HG02623 (cell line): ENCODE results near the gene SPDEF.

Experiments
- ATAC-seq: cut with Tn5 transposase; IDR thresholded peaks from one replicate; pipeline ENCODE4 v1.9.1; 2021; ENCODE audit warnings: moderate library complexity; ENCODE audit not compliant: unreplicated experiment

SPDEF gene

GRCh38 chr6:34515473-34516387, 40.4 kb downstream of the SPDEF start:
- ATAC-seq: no peak

DNA sequence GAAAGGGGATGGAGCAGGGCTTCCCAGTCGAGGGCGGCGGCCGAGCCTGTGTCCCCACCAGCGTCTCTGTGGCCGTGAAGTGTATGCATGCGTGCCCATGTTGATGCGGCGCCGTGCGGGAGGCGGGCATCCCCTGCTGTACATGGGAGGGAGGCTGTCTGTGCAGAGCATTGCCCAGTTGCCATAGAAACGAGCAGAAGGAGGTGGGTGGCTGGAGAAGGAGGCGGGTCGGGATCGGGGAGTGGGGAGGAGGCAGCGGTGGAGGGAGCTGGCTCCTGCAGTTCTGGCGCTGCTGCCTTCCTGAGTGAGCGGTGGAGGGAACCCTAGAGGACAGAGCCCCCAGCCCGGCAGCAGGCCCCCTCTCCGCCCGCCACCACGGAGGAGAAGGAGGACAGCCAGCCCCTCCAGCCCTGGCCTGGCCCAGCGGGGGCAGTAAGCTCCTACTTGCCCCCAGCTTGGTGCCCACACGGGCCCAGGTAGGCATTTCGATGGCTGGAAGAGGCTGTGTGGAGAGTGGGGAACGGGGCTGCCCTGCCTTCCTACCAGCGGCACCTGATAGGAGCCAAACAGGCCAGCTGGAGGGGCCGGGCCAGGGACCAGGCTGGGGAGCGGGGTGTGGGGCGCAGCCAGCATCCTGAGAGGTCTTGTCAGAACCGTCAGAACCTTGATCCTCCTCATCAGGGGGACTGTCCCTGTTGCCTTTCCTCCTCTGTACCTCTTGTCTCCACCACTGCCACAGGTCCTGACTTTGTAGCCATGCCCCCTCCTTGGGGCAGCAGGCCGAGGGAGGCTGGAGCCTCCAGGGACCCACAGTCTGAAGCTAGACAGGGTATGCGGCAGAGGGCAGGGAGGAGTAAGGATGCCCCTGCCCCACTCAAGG, 41.3 kb downstream of the SPDEF start:
- ATAC-seq: no peak

DNA sequence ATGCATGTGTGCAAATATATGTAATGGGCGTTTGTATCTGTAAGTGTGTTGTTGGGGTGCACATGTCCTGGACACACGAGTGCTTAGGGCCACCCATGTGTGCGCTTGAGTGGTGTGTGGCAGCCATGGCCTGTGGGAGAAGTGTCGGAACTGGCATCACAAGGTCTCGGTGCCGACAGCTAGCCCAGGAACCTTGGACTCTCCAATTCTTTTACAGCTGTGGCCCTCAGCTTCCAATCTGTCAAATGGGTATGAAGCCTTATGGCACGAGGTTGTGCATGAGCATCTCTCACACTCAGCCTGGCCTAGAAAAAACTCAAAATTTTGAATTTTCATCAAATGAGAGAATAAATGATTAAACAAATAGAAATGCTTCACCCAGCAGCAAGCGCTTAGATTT, 42.0 kb downstream of the SPDEF start:
- no peak for ATAC-seq

DNA sequence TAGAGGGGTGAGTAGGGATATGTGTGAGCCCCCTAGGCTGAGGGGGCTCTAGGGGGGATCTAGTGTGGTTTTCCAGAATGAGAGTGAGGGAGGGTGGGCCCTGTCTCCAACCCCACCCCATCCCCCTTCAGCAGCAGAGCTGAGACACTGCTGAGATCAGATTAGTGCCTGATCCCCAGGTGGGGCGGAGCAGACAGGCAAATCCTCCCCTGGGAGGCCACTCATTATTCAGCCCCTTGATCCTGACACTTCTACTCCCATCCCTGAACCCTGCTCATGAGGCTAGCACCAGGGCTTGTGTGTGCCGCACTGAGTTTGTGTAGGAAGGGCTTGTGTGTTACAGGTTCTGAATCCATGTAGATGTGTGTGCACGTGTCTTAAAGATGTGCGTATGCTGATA, 42.5 kb downstream of the SPDEF start:
- ATAC-seq: no peak

GRCh38 chr6:34512738-34513115, 43.4 kb downstream of the SPDEF start:
- no peak for ATAC-seq

GRCh38 chr6:34511915-34512737, 44.0 kb downstream of the SPDEF start:
- no peak for ATAC-seq

- ATAC-seq: no peak
Observed at GRCh38 chr6:34511214-34511914, 44.8 kb downstream of the SPDEF start.

- ATAC-seq: no peak
Observed at GRCh38 chr6:34510299-34510698, 45.8 kb downstream of the SPDEF start.

DNA sequence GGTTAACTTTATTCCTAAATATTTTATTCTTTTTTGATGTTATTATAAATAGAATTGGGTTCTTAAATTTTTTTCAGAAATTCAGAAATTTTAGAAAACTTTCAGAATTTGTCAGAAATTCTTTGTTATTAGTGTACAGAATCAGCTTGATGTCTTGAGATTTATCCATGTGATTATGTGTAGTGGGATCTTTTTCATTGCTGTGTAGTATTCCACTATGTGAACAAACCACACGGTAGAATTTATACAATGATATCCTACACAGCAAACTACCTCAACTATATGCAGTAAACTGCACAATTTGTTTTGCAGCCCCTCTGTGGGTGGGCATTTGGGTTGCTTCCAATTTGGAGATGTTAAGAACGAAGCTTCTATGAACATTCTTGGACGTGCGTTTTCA, 46.3 kb downstream of the SPDEF start:
- no peak for ATAC-seq

DNA sequence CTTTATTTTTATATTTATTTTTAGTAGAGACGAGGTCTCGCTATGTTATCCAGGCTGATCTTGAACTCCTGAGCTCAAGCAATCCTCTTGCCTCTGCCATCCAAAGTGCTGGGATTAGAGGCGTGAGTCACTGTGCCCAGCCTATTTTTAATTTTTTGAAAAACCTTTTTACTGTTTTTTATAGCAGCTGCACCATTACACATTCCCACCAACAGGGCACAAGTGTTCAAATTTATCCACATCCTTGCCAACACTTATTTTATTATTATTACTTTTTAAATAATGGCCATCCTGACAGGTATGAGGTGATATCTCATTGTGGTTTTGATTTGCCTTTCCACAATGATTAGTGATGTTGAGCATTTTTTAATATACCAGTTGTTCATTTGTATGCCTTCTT, 47.7 kb downstream of the SPDEF start:
- ATAC-seq: no peak

GRCh38 chr6:34506718-34507117, 49.4 kb downstream of the SPDEF start:
- ATAC-seq: no peak

DNA sequence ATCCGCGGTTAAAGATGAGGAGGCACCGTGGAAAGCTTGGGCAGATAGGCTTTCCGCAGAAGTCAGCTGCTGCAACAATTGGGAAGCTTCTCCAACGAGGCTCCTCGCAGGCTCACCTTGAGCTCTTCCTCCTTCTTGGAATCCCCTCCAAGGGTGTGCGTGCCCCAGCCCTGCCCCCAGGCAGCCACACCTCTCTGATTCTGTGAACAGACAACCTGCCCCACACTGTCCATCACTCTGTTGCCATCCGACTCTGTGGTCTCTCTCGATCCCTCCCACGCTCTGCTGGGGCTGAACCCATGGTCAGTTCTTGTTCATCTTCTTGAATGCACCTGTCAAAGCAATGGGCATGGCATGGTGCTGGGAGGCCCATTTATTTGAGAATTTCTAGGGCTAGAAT, 58.7 kb downstream of the SPDEF start:
- ATAC-seq: no peak

DNA sequence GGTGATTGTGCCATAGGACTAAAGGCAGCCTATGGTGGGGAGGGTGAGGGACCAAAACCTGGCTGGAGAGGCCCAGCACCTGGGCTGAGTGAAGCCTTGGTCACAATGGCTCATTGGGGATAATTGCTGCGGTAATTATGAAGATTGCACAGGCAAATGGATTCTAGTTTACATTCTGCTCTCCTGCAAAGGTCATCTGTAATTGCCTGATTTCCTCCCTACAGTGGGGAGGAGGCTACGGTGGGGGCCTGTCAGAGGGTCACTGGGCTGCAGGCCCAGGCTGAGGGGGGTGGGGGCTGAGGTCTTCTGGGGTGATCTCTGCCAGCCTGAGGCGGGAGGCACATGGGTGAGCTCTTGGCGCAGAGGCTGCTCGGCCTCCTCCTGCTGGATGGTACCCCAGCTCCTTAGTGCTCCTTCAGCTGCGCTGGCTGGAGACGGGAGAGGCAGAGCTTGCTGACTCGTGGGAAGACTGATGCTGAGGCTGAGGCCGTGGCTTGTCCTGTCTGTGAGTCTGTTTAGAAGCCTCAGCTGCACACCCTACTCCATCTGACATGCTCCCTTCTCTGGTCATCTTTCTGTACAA, 59.9 kb downstream of the SPDEF start:
- no peak for ATAC-seq

DNA sequence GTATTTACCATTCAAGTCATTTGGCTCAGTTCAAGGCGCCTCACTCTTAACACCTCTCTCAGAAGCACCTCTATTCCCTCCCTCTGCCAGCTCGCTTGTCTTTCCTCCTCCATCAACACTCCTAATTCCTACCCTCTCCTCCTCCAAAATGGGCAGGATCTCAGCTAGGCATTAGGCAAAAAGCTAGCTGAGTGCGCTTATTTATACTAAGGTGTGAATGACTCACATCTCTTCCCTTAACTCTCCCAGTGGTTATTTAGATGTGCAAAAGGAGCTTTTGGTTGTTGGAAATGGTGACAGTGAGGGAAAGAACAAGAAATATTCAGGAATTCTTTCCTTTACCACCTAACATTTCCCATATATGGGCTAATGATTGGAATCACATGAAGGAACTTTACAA, 61.2 kb downstream of the SPDEF start:
- ATAC-seq: no peak

- no peak for ATAC-seq
Observed at GRCh38 chr6:34493344-34493743, 62.8 kb downstream of the SPDEF start.

- no peak for ATAC-seq
Observed at GRCh38 chr6:34491091-34491430, 65.1 kb downstream of the SPDEF start.

GRCh38 chr6:34490390-34491090, 65.6 kb downstream of the SPDEF start:
- no peak for ATAC-seq

DNA sequence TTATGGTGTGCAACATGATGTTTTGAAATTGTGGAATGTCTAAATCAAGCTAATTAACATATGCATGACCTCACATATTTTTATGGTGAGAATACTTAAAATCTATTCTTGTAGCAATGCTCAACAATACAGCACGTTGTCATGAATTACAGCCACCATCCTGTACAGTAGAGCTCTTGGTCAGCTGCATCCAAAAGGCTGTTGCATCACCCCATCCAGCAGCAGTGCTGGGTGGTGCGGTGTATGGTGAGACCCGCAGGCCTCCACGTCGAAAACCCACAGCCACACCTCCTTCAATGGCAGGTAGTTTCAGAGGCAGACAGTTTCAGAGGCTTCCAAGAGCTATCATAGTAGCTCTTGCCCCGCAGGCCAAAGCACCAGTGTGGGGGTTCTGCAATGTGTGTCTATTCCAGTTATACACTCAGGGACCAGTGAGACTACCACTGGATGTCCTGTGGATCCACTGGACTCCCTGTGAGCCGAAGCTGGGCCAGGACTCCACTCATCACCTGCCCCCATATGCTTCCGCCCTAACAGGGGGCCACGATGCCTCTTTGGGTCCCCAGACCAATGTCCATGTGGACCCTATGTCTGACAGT, 66.8 kb downstream of the SPDEF start:
- no peak for ATAC-seq
